ENCODE measurements around the gene SIM2.

The SIM2 gene

DNA sequence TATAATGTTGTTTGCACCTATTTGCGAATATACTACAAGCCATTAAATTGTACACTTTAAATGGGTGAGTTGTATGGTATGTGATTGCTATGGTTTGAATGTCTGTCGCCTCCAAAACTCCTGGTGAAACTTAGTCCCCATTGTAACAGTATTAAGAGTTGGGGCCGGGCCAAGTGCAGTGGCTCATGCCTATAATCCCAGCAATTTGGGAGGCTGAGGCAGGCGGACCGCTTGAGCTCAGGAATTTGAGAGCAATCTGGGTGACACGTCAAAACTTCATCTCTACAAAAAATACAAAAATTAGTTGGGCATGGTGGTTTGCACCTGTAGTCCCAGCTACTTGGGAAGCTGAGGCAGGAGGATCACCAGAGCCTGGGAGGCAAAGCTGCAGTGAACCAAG, 12.0 kb upstream of the SIM2 start:
- no peak for DNase-seq

DNA sequence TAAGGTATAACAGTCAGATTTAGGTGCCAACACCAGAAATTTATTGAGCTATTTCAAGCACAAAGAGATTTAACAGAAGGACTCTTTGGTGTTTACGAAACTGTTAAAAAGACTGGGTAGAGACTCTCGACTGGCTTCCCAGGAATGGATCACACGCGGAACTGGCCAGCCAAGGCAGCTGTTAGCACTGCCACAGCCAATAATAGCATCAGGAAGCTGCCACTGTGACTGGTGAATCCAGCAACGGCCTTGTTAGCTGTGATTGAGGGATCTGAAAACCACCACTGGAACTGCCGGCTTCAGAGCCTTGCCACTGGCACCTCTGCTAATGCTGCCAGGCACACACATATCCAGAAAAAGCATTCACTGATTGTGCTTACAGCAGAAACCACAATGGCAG, 10.6 kb upstream of the SIM2 start:
- DNase-seq = no peak

DNA sequence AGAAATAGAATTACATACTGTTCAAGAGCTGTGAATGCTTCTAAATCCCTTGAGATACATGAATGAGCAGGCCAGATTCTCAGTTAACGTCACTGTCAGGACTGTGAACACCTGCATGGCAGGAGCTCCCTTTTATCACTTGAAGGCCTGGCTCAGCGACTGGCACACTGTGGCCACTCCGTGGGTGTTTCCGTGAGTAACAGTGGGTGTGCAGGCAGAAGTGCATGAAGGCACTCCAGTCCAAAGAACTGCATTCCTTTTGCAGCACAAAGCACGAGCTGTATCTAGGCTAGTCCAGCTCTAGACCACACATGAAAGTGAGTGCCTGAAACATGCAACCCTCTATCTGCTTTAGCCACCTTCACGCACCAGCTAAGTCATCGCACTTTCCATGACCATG, 9.6 kb upstream of the SIM2 start:
- DNase-seq = no peak

DNA sequence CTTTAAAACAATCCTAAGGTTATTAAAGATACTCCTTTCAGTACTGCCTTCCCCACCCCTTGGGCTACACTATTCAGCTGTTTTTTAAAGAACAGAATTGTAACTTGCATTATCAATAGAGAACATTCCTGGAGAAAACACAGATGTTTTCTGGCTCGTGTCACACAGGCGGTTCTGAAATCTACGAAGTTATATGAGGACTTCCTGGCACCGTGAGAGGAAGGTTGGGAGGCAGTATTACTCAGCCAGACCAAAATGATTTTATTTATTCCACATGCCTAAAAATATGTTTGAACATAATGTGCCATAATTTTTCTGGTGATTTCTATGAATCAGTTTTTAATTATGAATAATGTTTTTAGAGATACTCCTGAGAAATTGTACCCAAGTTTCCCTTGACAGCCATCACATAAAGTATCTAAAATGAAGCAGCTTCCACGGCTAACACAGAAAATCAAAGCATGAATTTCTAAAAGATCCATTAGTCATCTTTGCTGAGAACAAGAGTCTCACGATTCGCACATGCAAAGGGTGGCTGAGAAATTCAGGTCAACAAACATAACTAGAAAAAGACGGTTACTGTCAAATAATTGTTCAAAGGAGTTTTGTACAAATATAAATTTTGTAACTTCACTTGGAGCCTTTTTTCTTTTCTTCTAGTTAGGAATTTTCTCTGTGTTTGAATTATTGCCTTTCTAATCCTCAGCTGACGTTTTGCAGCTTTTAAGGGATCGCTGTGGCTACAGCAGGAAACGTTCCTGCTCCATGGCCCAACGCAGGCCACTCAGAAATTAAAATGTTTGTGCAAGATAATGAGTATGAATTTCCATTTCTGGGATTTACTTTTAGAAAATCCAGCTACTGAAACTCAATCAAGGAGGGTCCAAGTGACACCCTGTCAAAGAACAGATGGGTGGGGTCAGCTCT, 8.0 kb upstream of the SIM2 start:
- DNase-seq = no peak

DNA sequence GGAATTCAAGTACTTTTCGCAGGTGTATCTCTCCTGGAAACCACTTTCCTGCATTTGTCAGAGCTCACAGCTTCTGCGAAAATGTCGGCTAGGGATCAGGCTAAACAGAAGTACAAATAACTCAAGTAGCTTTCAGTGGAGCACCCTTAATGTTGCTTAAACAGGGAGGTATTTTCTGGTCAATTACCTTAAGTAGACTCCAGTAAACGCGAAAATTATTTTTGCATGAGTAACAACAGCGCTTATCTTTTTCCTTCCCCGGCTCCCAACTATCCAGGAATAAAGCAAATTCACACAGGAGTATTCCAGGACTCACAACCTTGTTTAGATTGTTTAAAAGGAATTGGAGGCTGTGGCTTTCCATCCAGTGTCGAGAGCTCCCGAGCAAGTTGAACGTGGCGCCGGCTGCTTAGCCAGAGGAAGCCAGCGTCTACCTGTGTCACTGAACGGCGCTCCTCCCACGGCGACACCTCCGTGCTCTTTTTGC, 7.3 kb upstream of the SIM2 start:
- DNase-seq = no peak

DNA sequence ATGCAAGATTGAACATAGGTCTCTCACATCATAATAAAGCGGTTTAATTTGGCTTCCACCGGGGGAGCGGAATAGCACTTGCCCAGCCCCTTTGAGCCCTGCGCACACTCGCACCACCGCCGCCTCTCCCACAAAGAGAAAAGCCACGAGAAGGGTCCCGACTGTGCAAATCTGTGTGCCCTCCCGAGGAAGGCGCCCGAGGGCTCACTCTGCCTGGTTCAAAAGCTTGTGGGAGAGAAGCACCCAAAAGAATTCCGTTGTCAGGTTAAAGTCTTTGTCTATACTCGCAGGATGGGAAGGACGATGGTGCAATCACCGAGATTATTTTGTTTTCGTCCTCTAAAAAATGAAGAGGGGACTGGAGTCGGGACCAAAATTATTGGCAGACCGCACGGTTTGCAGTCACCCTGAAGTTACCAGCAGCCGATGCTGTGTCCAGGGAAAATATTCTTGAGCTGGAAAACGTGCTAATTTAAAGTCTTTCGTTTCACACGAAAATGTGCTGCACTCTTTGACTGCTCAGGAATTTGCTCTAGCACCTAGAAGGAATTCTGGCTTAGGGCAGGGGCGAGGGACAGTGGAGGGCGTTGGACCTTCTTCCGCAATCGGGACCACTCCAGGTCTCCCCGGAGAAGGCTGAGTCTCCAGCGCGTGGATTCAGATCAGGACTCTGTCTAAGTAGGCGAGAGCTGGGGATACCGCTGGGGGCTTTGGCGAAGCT, 6.6 kb upstream of the SIM2 start:
- no peak for DNase-seq

DNA sequence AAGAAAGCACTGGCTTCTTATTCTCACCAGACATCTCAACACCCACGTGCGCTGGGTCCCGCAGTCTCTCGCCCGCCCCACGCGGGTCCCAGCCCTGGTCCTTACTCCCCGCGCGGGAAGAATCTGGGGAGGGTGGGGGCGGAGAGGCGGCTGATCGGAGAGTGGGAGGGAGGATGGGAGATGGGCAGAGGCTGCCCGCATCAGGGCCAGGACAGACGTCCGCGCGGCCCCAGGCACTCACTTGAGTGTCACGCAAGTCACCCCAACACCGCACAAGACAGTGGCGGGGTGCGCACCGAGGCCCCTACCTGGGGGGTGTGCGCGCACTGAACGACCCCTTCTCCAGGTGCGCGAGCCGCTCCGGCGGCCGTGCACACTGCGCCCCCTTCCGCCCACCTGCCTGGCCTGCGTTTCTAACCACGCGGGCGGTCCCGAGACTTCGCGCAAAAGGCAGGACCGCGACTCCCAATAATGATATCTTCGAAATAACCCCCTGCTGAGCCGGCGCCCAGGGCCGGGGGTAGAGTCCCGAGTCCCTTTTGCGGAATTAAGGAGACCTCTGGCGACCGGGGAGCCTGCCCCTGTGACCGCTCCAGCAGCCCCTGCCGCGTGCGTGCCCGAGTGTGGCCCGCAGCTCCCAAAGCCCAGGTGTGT, 6.0 kb upstream of the SIM2 start:
- DNase-seq = no peak

DNA sequence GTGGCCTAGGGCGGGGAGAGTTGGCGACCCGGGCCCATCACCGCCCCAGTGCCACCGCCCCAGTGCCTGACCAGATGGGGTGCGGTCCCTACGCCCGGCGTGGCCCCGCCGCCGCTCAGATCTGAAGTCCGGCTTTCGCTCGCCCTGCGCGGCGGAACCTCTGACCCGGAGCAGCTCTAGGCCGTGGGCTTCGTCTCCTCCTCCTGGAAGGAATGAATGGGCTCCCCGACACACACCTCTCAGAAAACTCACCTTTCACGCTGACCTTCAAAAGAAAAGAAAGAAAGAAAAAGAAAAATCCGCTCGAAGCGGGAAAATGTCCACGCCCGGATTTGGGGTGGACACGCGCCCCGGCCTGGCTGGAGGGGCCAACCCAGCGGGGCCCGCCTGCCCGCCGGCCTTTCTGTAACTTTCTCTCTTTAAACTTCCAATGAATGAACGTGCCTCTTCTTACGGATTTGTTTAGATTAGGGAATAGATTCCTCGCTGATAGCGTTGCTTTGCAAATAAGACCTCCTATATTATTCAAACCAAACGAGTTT, 5.4 kb upstream of the SIM2 start:
- DNase-seq = no peak

DNA sequence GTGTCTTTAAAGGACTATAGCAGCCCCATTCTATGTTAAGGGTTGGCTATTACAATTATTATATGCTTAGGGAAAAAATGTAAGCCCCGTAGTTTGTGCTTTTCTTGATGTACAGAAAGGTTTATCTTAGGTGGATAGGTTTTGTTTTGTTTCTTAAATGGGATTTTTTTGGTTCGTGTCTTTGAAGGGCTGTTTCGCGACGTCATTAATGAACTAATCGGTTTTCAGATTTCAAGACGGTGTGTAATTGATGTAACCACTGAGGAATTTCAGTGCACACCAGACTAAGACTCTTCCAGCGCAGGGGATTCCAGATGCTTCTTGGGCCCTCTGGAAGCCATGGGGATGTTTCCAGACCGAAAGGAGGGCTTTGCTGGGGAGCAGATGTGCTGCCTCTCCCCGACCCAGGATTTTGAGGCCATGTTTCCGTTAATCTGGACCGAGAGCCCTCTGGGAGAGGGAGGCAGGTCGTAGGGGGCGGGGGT, 4.8 kb upstream of the SIM2 start:
- no peak for DNase-seq

DNA sequence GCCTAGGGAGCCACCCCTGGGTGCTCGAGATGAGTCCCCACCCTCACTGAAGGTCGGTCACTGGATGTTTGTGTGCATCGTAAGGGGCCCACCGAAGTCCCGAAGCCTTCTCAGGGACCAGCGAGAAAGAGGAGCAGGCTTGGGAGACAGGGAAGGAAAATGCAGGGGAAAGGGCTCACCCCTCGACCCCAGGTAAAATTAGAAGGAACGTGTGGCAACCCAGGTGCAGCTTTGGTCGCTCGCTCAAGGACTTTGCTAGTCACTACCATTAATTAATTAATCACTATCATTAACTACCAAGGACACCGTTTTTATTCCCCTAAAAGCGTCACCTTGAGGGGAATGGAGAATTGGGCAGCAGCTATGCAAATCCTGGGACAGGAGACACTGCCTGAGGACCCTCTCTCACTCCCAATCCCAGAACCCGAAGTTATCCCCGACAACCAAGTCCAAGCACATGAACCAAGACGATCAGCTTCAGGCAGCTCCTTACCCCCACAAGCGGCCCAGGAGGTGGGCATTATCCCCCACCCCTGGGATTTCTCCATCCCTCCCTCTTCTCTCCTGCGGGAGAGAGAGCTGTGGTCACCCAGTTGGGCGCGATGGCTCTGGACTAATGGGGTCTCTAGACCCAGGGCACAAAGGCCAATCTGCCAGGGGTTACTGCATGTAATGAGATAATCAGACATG, 4.2 kb upstream of the SIM2 start:
- DNase-seq = no peak

DNA sequence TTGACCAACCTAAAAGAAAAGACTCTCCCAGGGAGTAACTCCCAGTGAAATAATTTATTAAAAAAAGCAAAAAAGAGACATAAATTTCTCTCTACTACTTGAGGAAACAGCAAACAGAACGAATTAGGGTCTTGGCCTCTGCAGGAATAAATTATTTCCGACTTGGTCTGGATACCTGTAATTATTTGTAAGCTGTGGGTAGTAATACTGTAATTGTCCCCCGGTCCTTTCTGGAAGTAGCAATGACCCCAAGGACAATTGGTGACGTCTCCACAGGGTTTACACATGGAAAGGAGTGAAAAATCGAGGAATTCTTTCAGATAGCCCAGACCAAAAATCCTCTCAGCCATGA, 3.7 kb upstream of the SIM2 start:
- no peak for DNase-seq

DNA sequence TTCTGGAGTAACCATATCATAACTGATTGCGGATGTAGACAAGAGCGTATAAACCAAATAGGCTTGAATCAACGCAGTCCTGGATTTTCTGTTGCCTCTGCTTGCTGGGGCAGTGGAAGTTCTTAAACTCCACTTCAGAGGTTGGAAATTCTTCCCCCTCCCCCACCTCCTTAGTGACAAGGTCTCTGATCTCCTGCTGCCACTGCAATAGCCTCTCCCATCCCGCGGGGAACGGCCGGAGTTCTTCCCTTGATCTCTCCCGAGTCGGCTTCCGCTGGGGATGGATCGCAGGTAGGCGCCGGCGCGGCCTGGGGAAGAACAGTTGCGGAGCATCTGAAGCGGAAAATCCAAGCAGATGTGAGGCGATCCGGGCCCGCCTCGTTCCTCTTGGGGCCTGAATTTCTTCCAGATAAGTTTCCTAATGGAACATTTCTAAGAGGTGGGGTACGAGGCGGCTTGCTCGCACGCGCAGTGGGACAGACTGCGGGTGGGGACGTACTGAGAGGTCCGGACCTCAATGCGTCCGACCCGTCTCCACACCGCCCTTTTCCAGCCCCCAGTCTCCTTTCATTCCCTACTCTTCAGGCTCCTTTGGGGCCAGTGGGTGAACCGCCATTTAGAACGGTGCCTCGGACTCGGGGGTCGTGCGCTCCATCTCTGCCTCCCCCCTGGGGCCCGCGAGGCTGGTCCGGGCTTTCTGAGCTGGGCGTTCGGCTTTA, 3.1 kb upstream of the SIM2 start:
- no peak for DNase-seq

DNA sequence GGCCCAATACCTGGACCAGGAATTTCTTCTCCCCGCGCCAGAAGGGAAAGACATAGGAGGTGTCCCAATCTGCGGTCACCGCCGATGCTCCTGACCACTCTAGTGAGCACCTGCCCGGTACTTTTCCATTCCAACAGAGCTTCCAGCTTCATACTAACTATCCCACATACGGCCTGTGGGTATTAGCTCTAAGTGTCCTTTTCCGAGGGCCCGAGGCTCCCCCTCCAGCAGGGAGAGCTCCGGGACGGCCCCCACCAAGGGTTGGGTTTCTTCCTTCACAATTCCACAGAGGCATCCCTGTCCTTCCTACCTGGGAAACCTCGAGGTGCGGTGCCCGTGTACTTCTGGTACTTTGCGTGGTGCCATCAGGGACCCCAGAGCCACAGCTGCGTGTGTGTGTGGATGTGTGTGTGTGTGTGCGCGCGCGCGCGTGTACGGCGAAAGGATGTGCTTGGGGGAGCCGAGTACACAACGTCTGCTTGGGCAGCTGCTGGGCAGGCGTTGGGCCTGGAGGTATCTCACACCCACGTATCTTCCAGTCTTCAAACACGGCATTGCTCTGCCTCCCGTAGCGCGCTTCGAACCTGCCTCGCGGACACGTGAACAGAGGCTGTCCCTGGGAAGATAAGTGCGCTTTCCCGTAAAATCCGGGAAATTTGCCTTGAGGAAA, 2.4 kb upstream of the SIM2 start:
- DNase-seq = no peak

DNA sequence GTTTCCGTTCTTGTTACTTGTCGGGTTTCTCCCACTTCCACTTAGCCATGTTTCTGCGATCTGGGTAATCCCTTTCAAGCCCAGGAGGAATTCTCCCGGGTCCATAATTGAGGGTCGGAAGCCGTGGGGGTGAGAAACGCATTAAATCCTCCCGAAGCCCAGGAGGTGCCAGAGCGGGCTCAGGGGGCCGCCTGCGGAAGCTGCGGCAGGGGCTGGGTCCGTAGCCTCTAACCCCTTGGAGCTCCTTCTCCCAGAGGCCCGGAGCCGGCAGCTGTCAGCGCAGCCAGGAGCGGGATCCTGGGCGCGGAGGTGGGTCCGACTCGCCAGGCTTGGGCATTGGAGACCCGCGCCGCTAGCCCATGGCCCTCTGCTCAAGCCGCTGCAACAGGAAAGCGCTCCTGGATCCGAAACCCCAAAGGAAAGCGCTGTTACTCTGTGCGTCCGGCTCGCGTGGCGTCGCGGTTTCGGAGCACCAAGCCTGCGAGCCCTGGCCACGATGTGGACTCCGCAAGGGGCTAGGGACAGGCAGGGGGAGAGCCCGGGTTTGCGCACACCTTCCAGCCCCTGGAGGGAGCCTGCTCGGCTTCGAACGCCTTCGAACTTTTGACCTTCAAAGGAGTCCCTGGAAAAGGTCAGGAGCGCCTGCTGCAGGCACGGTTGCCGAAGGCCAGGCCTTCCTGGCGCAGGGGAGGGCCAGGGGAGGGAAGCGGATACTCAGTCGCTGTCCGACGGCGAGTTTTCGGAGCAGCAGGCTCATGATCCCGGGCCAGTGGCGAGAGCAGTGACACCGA, 1.7 kb upstream of the SIM2 start:
- DNase-seq = no peak

DNA sequence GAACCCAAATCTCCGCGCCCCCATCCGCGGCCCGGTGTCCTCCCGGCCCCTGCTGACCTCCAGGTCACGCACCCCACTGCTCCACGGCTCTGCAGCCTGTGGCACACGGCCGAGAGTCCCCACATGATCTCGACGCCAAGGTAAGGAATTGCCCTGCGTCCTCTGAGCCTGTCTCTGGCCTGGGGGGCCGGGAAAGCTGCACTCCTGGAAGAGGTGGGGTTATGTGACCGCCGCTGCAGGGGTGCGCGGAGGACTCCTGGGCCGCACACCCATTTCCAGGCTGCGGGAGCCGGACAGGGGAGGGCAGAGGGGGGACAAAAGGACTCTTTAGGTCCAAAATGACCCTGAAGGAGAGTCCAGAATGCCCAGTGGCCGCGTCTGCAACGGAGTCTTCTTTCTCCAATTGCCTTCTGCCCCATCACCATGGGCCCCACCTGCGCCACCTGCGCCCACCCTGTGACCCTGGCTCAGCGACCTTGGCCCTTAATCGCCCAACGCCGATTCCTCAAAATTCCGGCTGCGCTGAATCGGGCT, 997 bp upstream of the SIM2 start:
- no peak for DNase-seq

DNA sequence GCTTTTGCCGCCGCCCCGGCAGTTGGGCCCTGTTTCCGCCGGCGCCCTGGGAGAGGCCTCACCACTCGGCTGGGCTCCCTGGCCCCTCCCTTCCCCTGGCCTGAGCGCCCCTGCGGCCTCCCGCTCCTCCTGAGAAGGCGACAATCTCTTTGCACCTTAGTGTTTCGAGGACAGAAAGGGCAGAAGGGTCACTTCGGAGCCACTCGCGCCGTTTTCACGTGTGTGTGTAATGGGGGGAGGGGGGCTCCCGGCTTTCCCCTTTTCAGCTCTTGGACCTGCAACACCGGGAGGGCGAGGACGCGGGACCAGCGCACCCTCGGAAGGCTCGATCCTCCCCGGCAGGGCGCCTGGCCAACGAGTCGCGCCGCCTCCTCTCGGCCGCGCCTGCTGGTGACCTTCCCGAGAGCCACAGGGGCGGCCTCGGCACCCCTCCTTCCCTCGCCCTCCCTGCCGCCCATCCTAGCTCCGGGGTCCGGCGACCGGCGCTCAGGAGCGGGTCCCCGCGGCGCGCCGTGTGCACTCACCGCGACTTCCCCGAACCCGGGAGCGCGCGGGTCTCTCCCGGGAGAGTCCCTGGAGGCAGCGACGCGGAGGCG, 432 bp upstream of the SIM2 start:
- no peak for DNase-seq

DNA sequence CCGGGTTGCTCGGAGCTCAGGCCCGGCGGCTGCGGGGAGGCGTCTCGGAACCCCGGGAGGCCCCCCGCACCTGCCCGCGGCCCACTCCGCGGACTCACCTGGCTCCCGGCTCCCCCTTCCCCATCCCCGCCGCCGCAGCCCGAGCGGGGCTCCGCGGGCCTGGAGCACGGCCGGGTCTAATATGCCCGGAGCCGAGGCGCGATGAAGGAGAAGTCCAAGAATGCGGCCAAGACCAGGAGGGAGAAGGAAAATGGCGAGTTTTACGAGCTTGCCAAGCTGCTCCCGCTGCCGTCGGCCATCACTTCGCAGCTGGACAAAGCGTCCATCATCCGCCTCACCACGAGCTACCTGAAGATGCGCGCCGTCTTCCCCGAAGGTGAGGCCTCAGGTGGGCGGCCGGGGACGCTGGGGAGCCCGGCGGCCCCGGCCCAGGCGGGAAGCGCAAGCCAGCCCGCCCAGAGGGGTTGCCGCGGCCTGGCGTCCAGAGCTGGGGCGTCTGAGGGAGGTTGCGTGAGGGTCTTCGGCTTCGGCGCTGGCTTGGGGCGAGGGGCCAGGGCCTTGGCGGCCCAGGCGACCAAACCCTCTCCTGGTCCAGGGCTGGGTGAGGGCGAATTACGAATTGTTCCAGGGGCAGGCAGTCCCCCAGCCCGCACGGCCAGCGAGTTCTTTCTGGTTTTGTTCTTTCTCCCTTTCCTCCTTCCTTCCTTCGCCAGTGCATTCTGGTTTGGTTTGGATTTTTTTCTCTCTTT, 805 bp downstream of the SIM2 start:
- DNase-seq = no peak

DNA sequence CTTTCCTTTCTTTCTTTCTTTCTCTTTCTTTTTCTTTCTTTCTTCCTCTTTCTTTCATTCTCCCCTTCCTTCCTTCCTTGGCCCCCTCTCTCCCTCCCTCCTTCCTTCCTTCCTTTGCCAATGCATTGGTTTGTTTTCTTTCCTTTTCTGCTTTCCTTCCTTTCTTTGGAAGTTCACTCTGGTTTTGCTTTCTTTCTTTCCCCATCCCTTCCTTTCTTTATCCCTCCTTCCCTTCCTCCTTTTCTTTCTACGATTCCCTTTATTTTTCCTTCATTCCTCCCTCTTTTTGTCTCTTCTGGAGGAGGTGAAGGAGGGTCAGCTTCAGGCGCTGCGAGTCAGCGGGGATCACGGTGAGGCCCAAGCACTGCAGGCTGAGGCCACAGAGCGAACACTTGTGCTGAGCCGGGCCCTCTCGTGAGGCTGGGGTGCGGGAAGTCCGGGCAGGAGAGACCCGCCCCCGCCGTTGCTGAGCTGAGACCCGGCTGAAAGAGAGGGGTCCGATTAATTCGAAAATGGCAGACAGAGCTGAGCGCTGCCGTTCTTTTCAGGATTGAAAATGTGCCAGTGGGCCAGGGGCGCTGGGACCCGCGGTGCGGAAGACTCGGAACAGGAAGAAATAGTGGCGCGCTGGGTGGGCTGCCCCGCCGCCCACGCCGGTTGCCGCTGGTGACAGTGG, 1.5 kb downstream of the SIM2 start:
- no peak for DNase-seq

Data from midbrain (tissue), 1 donor.